ENCODE data around the gene TRDN. TPM values are rescaled to one million over a fixed set of nuclear protein-coding genes. Genes with fewer than 3 reads are reported as not detected.
"Not testable (repeated sequence)": the region's sequence is repeated elsewhere in the genome, so short reads cannot be mapped to it uniquely, and the experiment has no call there.

The TRDN gene
- total and polyA plus RNA-seq, 2 experiments from 2014 or later, result 0.10 to 0.48 TPM

DNA sequence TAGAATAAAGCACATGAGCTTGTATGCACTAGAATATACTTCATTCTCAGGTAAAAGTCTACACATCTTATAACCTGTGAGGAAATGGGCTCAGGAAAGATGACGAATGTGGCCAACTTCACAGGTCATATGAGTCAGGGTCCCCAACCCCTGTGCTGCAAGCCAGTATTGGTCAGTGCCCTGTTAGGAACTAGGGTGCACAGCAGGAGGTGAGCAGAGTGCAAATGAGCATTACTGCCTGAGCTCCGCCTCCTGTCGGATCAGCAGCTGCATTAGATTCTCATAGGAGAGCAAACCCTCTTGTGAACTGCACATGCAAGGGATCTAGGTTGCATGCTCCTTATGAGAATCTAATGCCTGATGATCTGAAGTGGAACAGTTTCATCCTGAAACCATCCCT is 182.3 kb downstream of the TRDN start:
- no peak overlapping the region for H3K4me3 ChIP-seq
- H2AFZ ChIP-seq, result no peak overlapping the region
- no peak for DNase-seq (ENCODE audit: low spot score)
- H3K27ac ChIP-seq, result peak overlapping the region; percentile 45
- no peak overlapping the region for H3K4me2 ChIP-seq
- no peaks in the 10 kb centered on the region for H3K9me3 ChIP-seq (ENCODE audit: low read depth)
- TF ChIP-seq, protein P1, sequence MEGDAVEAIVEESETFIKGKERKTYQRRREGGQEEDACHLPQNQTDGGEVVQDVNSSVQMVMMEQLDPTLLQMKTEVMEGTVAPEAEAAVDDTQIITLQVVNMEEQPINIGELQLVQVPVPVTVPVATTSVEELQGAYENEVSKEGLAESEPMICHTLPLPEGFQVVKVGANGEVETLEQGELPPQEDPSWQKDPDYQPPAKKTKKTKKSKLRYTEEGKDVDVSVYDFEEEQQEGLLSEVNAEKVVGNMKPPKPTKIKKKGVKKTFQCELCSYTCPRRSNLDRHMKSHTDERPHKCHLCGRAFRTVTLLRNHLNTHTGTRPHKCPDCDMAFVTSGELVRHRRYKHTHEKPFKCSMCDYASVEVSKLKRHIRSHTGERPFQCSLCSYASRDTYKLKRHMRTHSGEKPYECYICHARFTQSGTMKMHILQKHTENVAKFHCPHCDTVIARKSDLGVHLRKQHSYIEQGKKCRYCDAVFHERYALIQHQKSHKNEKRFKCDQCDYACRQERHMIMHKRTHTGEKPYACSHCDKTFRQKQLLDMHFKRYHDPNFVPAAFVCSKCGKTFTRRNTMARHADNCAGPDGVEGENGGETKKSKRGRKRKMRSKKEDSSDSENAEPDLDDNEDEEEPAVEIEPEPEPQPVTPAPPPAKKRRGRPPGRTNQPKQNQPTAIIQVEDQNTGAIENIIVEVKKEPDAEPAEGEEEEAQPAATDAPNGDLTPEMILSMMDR (IDR thresholded peaks at IDR 0.05; ENCODE audit: poor library complexity), result no peak
- TF ChIP-seq EZH2 (IDR thresholded peaks at IDR 0.05; ENCODE audit: borderline replicate concordance), result no peak
- TF ChIP-seq EZH2phosphoT487 (IDR thresholded peaks at IDR 0.05; ENCODE audit: low read depth, severe bottlenecking, unreplicated experiment), result no peak
- H3K4me1 ChIP-seq (ENCODE audit: insufficient read depth), result no peaks in the 10 kb centered on the region
- no peaks in the 10 kb centered on the region for H3K36me3 ChIP-seq (replicated peaks; ENCODE audit: insufficient read depth, low read depth)
- H4K20me1 ChIP-seq (ENCODE audit: insufficient read depth, poor library complexity, severe bottlenecking), result no peaks in the 10 kb centered on the region
- H3K79me2 ChIP-seq, result no peaks in the 10 kb centered on the region
- no peaks in the 10 kb centered on the region for H3K27me3 ChIP-seq
- WGBS (ENCODE audit: low lambda C conversion rate, missing lambda C conversion rate), result 98% methylated on average over 3 of the region's 3 CpGs
- H3K9me2 ChIP-seq (replicated peaks; ENCODE audit: insufficient read depth), result no peaks in the 10 kb centered on the region

DNA sequence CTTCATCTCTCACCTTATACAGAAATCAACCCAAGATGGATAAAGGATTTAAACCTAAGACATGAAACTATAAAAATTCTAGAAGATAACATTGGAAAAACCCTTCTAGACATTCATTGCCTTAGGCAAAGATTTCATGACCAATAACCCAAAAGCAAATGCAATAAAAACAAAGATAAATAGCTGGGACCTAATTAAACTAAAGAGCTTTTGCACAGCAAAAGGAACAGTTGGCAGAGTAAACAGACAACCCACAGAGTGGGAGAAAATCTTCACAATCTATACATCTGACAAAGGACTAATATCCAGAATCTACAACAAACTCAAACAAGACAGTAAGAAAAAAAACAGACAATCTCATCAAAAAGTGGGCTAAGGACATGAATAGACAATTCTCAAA is 183.7 kb downstream of the TRDN start:
- H3K4me2 ChIP-seq; H3K4me3 ChIP-seq; H3K9me2 ChIP-seq (replicated peaks; ENCODE audit: insufficient read depth); H3K9me3 ChIP-seq (ENCODE audit: low read depth); H3K79me2 ChIP-seq; H2AFZ ChIP-seq; H3K4me1 ChIP-seq (ENCODE audit: insufficient read depth); H3K36me3 ChIP-seq (replicated peaks; ENCODE audit: insufficient read depth, low read depth); H3K27ac ChIP-seq; H3K27me3 ChIP-seq; DNase-seq (ENCODE audit: low spot score); H4K20me1 ChIP-seq (ENCODE audit: insufficient read depth, poor library complexity, severe bottlenecking): not testable (repeated sequence)

DNA sequence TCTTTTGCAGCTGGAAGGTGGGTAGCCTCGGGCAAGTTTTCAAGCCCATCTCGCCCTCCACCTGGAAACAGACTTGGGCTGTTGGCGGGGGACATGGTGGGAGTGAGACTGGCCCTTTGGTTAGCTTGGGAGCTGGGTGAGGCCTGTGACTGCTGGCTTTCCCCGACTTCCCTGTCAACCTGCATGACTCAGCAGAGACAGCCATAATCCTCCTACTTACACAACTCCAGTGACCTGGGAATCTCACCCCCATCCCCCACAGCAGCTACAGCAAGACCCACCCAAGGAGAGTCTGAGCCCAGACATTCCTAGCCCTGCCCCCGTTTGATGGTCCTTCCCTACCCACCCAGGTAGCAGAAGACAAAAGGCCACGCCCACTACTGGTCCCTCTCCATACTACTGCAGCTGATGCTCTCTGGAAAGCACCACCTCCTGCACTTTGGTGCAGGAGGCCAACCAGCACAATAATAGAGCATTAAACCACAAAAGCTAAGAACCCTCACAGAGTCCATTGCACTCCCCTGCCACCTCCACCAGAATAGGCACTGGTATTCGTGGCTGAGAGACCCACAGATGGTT is 188.4 kb downstream of the TRDN start:
- no peaks in the 10 kb centered on the region for H3K79me2 ChIP-seq
- no peaks in the 10 kb centered on the region for H3K4me1 ChIP-seq (ENCODE audit: insufficient read depth)
- DNase-seq (ENCODE audit: low spot score), result no peak
- H4K20me1 ChIP-seq (ENCODE audit: insufficient read depth, poor library complexity, severe bottlenecking), result no peaks in the 10 kb centered on the region
- H3K9me2 ChIP-seq (replicated peaks; ENCODE audit: insufficient read depth), result no peaks in the 10 kb centered on the region
- H2AFZ ChIP-seq, result no peak overlapping the region
- no peak overlapping the region for H3K4me3 ChIP-seq
- no peak overlapping the region for H3K27ac ChIP-seq
- no peaks in the 10 kb centered on the region for H3K9me3 ChIP-seq (ENCODE audit: low read depth)
- no peaks in the 10 kb centered on the region for H3K36me3 ChIP-seq (replicated peaks; ENCODE audit: insufficient read depth, low read depth)
- H3K27me3 ChIP-seq, result no peaks in the 10 kb centered on the region
- no peak for TF ChIP-seq EZH2phosphoT487 (IDR thresholded peaks at IDR 0.05; ENCODE audit: low read depth, severe bottlenecking, unreplicated experiment)
- no peak for TF ChIP-seq EZH2 (IDR thresholded peaks at IDR 0.05; ENCODE audit: borderline replicate concordance)
- TF ChIP-seq, protein P1 (IDR thresholded peaks at IDR 0.05; ENCODE audit: poor library complexity), result no peak
- 86% methylated on average over 7 of the region's 7 CpGs for WGBS (ENCODE audit: low lambda C conversion rate, missing lambda C conversion rate)
- H3K4me2 ChIP-seq, result no peak overlapping the region

DNA sequence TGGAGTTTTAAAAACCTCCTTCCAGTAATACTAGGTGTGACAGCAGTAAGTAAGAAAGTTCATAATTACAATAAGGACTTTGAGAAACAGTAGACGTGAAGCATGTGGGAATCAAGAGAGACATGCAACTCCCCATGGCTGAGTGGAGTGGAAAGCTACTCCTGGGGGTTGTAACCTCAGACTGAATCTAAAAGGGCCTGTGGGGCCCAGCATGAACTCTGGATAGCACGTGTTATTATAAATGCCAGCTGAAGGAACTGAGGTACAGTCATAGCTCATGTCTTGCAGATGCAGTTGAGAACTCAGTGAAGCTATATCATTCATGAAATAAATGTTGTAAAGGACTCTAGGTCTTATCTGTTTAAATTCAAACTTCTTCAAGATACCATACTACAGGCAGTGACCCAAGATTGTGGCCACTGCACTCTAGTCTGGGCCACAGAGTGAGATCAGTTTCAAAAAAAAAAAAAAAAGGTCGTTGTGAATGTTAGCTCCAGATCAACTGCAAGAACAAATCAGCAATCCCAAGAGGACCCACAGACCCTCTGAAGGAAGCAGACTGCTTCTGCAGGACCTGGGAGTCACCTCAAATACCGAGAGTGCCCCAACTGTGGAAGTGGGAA is 189.3 kb downstream of the TRDN start:
- Histone ChIP-seq H3K36me3 (replicated peaks; ENCODE audit: insufficient read depth, low read depth) (no peaks in the 10 kb centered on the region), H4K20me1 (ENCODE audit: insufficient read depth, poor library complexity, severe bottlenecking) (no peaks in the 10 kb centered on the region), H3K27ac (no peak overlapping the region), H3K79me2 (no peaks in the 10 kb centered on the region), H3K27me3 (no peaks in the 10 kb centered on the region), H3K4me1 (ENCODE audit: insufficient read depth) (no peaks in the 10 kb centered on the region), H3K4me2 (no peak overlapping the region), H3K9me3 (ENCODE audit: low read depth) (no peaks in the 10 kb centered on the region), H3K4me3 (no peak overlapping the region), H3K9me2 (replicated peaks; ENCODE audit: insufficient read depth) (no peaks in the 10 kb centered on the region), H2AFZ (no peak overlapping the region)
- TF ChIP-seq EZH2phosphoT487 (IDR thresholded peaks at IDR 0.05; ENCODE audit: low read depth, severe bottlenecking, unreplicated experiment) (no peak), EZH2 (IDR thresholded peaks at IDR 0.05; ENCODE audit: borderline replicate concordance) (no peak)
- TF ChIP-seq, protein P1 (IDR thresholded peaks at IDR 0.05; ENCODE audit: poor library complexity), result no peak
- WGBS (ENCODE audit: low lambda C conversion rate, missing lambda C conversion rate), result 88% methylated on average over 4 of the region's 4 CpGs
- no peak for DNase-seq (ENCODE audit: low spot score)
